ENCODE measurements around the gene SKA2.
"Not testable (repeated sequence)": the region's sequence is repeated elsewhere in the genome, so short reads cannot be mapped to it uniquely, and the experiment has no call there.

SKA2 gene

GRCh38 chr17:59151591-59151990 lies 3.4 kb downstream of the SKA2 start:
- DNase-seq (ENCODE audit: low read depth), result no peak

GRCh38 chr17:59151006-59151405 lies 4.0 kb downstream of the SKA2 start:
- DNase-seq (ENCODE audit: low read depth), result no peak

DNA sequence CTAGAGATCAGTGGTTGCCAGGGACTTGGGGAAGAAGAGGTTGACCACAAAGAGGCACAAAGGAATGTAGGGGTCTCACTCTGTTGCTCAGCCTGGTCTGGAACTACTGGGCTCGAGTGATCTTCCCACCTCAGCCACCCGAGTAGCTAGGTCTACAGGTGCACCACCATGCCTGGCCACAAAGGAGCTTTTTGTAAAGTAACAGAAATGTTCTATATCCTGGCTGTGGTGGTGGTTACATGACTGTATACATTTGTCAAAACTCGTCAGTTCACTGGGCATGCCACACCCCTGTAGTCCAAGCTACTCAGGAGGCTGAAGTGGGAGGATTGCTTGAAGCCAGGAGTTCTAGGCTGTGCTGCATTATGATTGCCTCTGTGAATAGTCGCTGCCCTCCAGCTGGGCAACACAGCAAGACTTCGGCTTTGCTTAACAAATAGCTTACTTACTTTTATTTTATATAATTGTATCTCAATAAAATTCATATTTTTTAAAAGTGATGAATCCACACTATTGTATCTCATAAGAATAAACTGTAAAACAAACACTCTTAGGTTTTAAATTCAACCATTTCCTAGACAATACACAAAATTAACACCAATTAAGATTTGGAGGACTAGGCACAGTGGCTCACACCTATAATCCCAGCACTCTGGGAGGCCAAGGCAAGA lies 5.0 kb downstream of the SKA2 start:
- DNase-seq (ENCODE audit: low read depth), result no peak

- no peak for DNase-seq (ENCODE audit: low read depth)
Observed at GRCh38 chr17:59149051-59149450, 5.9 kb downstream of the SKA2 start.

DNA sequence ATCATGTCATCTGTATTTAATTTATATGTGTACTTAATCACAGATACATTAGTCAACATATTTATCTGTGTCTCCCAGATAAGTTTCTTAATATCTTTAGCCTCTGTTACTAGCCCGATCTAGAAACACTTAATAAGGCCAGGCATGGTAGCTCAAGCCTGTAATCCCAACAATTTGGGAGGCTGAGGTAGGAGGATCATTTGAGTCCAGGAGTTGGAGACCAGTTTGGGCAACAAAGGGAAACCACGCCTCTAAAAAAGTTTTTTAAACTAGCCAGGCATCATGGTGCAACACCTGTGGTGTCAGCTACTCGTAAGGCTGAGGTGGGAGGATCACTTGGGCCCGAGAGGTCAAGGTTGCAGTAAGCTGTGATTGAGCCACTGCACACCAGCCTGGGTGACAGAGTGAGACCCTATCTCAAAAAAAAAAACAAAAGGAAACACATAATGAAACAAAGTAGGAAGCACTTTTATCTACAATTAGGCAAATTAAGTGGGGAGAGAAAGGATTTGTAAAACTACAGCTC lies 9.4 kb downstream of the SKA2 start:
- DNase-seq (ENCODE audit: low read depth), result no peak

GRCh38 chr17:59141860-59142259 lies 13.1 kb downstream of the SKA2 start:
- no peak for DNase-seq (ENCODE audit: low read depth)

GRCh38 chr17:59139939-59140338 lies 15.0 kb downstream of the SKA2 start:
- DNase-seq (ENCODE audit: low read depth), result no peak

GRCh38 chr17:59138339-59138738 lies 16.6 kb downstream of the SKA2 start:
- DNase-seq (ENCODE audit: low read depth), result not testable (repeated sequence)

DNA sequence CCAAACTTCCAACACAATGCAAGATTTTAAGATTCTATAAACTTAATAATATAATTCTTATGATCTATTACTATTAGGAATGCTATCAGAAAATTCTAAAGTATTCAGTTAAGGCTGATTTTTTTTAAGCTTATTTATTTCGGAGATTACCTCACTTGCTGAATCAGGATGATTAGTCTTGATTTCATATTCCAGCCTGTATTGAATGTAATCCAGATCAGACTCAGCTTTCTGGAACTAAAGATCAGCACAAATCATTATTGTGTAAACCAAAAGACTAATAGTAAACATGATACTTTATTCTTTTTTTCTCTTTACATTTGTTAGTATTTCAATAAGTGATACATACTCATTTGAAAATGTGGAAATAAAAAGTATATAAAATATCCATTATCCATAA lies 23.9 kb downstream of the SKA2 start:
- DNase-seq (ENCODE audit: low read depth), result no peak

- DNase-seq (ENCODE audit: low read depth), result no peak
Observed at GRCh38 chr17:59129814-59130213, 25.2 kb downstream of the SKA2 start.

DNA sequence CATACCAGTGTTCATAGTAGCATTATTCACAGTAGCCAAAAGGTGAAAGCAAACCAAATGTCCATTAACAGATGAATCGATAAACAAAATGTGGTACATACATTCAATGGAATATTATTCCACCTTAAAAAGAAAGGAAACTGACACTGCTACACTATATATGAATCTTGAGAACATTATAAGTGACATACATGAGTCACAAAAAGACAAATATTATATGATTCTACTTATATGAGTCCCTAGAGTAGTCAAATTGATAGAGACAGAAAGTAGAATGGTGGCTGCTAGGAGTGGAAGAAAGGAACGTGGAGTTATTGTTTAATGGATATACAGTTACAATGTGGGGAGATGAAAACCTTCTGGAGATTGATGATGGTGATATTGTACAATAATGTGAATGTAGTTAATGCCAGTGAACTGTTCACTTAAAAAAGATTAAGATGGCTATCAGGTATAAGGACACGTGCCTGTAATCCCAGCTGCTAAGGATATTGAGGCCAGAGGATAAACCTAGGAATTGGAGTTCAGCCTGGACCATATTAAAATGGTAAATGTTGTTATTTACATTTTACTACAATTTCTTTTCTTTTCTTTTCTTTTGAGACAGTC lies 28.1 kb downstream of the SKA2 start:
- DNase-seq (ENCODE audit: low read depth), result no peak

GRCh38 chr17:59124665-59125064 lies 30.3 kb downstream of the SKA2 start:
- DNase-seq (ENCODE audit: low read depth), result no peak

GRCh38 chr17:59121901-59122480 lies 33.0 kb downstream of the SKA2 start:
- no peak for DNase-seq (ENCODE audit: low read depth)

DNA sequence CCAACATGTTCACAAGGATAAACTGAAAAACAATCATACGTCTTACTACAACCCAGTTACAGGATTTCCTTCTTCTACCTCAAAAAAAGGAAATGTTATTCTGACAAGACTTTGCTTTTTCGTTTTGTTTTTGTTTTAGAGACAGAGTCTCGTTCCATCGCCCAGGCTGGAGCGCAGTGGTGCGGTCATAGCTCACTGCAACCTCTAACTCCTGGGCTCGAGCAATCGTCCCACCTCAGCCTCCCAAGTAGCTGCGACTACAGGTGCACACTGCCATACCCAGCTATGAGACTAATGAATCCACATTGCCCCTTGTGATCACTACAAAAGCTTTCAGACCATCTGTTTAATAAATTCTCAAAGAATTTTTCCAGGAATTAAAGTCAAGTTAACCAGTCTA lies 39.5 kb downstream of the SKA2 start:
- no peak for DNase-seq (ENCODE audit: low read depth)

DNA sequence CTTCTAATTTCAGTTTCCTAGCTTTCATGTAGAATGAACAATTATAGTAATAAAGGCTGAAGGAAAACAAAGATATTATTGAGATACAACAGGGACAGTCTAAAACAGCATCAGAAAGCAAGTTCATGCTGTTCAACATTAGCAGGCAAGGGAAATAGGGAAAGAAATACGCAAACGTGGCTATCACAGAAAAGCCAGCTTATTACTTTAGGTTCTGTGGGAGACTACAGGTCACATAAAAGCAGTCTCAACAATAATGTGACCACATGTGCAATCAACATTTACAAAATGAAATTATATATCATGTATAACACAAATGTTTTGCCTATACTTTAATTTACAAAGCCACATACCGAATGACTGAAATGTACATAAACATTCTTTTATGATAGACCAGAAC lies 43.4 kb downstream of the SKA2 start:
- no peak for DNase-seq (ENCODE audit: low read depth)

DNA sequence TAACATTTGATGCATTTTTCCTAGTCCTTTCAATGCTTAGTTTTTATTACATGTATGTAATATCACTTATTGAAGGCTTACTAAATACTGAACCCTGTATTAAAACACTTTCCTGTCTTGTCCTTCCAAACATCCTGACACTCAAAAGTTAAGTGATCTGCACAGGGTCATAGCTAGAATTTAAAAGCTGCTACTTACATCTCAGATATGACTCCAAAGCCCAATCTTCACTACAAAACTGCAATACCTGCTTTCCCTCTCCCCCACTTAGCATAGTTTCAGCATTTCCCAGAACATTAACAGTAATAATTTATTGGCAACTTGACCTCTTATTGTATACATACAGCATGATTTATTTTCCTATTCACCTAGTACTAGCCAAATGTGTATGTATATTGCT lies 44.0 kb downstream of the SKA2 start:
- DNase-seq (ENCODE audit: low read depth), result no peak

- no peak for DNase-seq (ENCODE audit: low read depth)
Observed at GRCh38 chr17:59108400-59109102, 46.4 kb downstream of the SKA2 start.

- no peak for DNase-seq (ENCODE audit: low read depth)
Observed at GRCh38 chr17:59107306-59107670, 47.7 kb downstream of the SKA2 start.

- DNase-seq (ENCODE audit: low read depth), result peak; percentile 97
Observed at GRCh38 chr17:59106463-59107305, 48.3 kb downstream of the SKA2 start, which contains the start of gene TRIM37. Gene TRIM37, minus strand, starts transcription at chr17:59106880. Its CDS starts 419 bp downstream, at chr17:59106461.

DNA sequence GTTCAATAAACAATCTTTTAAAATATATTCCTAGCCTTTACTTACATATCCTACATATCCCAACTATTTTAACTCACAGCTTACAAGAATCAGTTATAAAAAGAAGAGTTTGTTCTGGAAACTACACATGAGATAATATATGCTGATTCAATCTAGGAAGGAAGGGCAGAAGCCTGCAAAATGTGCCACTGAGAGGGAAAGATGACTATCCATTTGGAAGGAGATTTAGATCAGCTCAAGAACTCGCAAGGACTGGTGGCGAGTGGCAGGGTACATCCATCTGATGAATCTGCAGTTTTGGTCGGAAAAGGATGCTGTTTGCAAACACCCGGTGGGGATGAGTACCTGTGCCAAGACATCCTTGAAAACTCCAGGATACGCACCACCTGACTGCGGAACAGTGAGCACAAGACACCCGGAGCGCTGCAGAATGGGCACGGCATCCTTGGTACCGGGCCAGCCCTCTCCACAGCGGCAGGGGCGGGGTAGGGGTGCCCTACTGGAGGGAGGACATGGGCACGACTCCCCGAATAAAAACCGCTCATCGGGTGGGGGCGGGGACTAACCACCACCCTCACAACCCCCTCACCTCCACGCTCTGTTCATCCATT lies 49.0 kb downstream of the SKA2 start:
- peak; percentile 26 for DNase-seq (ENCODE audit: low read depth)

DNA sequence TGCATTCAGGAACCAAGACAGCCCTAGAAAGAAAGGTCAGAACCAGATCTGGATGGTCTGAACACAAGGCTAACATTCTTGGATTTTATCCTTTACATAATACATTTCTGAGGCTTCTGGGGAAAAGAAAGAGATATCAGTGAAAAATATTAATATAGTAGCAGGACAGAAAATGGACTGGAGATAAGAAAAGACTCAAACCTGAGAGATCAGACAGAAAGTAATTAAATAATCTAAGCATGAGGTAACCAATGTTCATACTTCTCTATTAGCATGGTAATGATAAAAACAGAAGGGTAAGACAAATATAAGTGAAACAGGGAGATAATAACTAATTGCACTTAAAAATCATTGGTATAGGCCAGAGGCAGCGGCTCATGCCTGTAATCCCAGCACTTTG lies 53.8 kb downstream of the SKA2 start:
- no peak for DNase-seq (ENCODE audit: low read depth)

Measured in CMK (cell line).